ENCODE results near the gene SSTR3.

- TF ChIP-seq POLR2A (IDR thresholded peaks at IDR 0.05; ENCODE audit: extremely low read depth, insufficient read length) (no peak), CTCF (IDR thresholded peaks at IDR 0.05; ENCODE audit: low read depth, low read length) (no peak)
These were observed 8.8 kb downstream of the SSTR3 start for GRCh38 chr22:37203354-37204044.

Data from NB4 (cell line).